Thymus (tissue), 11 donors: Measurements from ENCODE around the gene RUNX2. TPM values are rescaled to one million over a fixed set of nuclear protein-coding genes. Genes with fewer than 3 reads are reported as not detected.

Experiments
- DNase-seq, 9 donors: peaks; one replicate each; pipeline ENCODE4 v3.0.0-alpha.2; 2013; ENCODE audit warnings: low spot score in 9 of 9, low read depth in 6 of 9, missing footprints in 1 of 9
- H3K27ac ChIP-seq, 2 donors: one replicate each; pipeline ENCODE4 v1.5.1; 2013; ENCODE audit warnings: control low read depth in 1 of 2, low read depth in 1 of 2, low read length in 1 of 2, mild to moderate bottlenecking in 1 of 2, moderate library complexity in 1 of 2
- H3K27me3 ChIP-seq, 2 donors: one replicate each; pipeline ENCODE4 v1.5.1; 2013; ENCODE audit warnings: low read length in 1 of 2; ENCODE audit not compliant: control insufficient read depth in 2 of 2, insufficient read depth in 1 of 2
- H3K36me3 ChIP-seq, 2 donors: one replicate each; pipeline ENCODE4 v1.5.1; 2013; ENCODE audit warnings: low read length in 1 of 2, mild to moderate bottlenecking in 1 of 2, moderate library complexity in 1 of 2; ENCODE audit not compliant: control insufficient read depth in 2 of 2, insufficient read depth in 2 of 2
- H3K4me1 ChIP-seq, 2 donors: one replicate each; pipeline ENCODE4 v1.5.1; 2013; ENCODE audit warnings: low read length in 2 of 2; ENCODE audit not compliant: control insufficient read depth in 2 of 2, insufficient read depth in 2 of 2
- H3K4me3 ChIP-seq, 2 donors: one replicate each; pipeline ENCODE4 v1.5.1; 2013; ENCODE audit warnings: low read length in 2 of 2, control low read depth in 1 of 2, mild to moderate bottlenecking in 1 of 2
- H3K9me3 ChIP-seq, 2 donors: one replicate each; pipeline ENCODE4 v1.5.1; 2013; ENCODE audit warnings: low read length in 1 of 2, mild to moderate bottlenecking in 1 of 2; ENCODE audit not compliant: control insufficient read depth in 2 of 2, insufficient read depth in 1 of 2
- WGBS: extraction: QIAGEN DNeasy Blood & Tissue Kit; methylation state at CpG from one replicate; pipeline ENCODE4 v1.1.7; 2013; 5-methylcytosine and 5-hydroxymethylcytosine counted together
- polyA plus RNA-seq: library from polyadenylated mRNA; stranded (reverse); fragments of 200-250 nt; gene quantifications from one replicate; pipeline ENCODE4 v1.2.3, GENCODE V29; 2013
- total RNA-seq: library from RNA; stranded (reverse); fragments of 120-200 nt; gene quantifications from one replicate; pipeline ENCODE4 v1.2.4, GENCODE V29; 2013
- donor health status: healthy.

Gene RUNX2
- total and polyA plus RNA-seq, 2 donors, result 3.7 to 7.1 TPM

DNA sequence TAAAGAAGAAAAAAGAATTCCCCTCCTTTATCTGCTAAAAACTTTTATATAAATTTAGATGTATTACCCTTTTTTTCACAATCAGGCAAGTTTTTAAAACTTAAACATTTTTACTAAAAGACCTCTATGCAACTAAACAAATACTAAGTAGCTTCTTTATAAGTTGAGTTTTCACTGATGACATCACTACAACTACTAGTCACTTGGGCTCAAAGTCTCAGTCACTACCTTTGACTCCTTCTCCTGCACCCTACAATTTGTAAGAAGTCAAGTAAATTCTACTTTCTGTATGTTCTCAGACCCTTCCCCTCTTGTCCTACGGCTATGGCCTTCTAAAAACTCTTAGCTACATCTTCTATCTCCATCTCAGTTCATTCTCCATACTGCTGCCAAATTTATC, 38.4 kb downstream of the RUNX2 start:
- no peaks in the 10 kb centered on the region for H3K36me3 ChIP-seq
- WGBS, result 98% methylated on average over 1 of the region's 1 CpG

GRCh38 chr6:45367999-45368398, 39.9 kb downstream of the RUNX2 start:
- no peaks in the 10 kb centered on the region for H3K4me1 ChIP-seq
- H3K9me3 ChIP-seq, result no peaks in the 10 kb centered on the region
- no peaks in the 10 kb centered on the region for H3K27me3 ChIP-seq
- H3K27ac ChIP-seq, result no peak overlapping the region
- H3K4me3 ChIP-seq, result no peak overlapping the region
- no peak for DNase-seq
- H3K36me3 ChIP-seq, result no peaks in the 10 kb centered on the region

More for the DNA sequence above, 38.4 kb downstream of the RUNX2 start:
- Histone ChIP-seq H3K4me1 (no peaks in the 10 kb centered on the region), H3K27ac (no peak overlapping the region), H3K27me3 (no peaks in the 10 kb centered on the region), H3K9me3 (no peaks in the 10 kb centered on the region), H3K4me3 (no peak overlapping the region)
- DNase-seq, result no peak

GRCh38 chr6:45369870-45370269, 41.7 kb downstream of the RUNX2 start:
- no peak overlapping the region for H3K4me3 ChIP-seq
- 96% methylated on average over 1 of the region's 1 CpG for WGBS
- no peak overlapping the region for H3K27ac ChIP-seq
- no peaks in the 10 kb centered on the region for H3K4me1 ChIP-seq
- no peaks in the 10 kb centered on the region for H3K36me3 ChIP-seq
- DNase-seq, result no peak
- no peaks in the 10 kb centered on the region for H3K27me3 ChIP-seq
- H3K9me3 ChIP-seq, result no peaks in the 10 kb centered on the region

- Histone ChIP-seq H3K27ac (no peak overlapping the region), H3K36me3 (no peaks in the 10 kb centered on the region), H3K27me3 (no peaks in the 10 kb centered on the region), H3K4me1 (peaks cover 0 to 6% of the 10 kb centered on the region in 2 donors), H3K9me3 (no peaks in the 10 kb centered on the region), H3K4me3 (no peak overlapping the region)
- no peak for DNase-seq
- WGBS, result 98% methylated on average over 3 of the region's 3 CpGs
Measured at GRCh38 chr6:45371924-45372573, 43.9 kb downstream of the RUNX2 start.

GRCh38 chr6:45375449-45375848, 47.3 kb downstream of the RUNX2 start:
- DNase-seq, result no peak
- H3K9me3 ChIP-seq, result peaks cover 0 to 1% of the 10 kb centered on the region in 2 donors
- peaks cover 0 to 7% of the 10 kb centered on the region in 2 donors for H3K4me1 ChIP-seq
- H3K27ac ChIP-seq, result no peak overlapping the region
- H3K4me3 ChIP-seq, result no peak overlapping the region
- WGBS, result 95% methylated on average over 3 of the region's 3 CpGs
- no peaks in the 10 kb centered on the region for H3K27me3 ChIP-seq
- no peaks in the 10 kb centered on the region for H3K36me3 ChIP-seq

DNA sequence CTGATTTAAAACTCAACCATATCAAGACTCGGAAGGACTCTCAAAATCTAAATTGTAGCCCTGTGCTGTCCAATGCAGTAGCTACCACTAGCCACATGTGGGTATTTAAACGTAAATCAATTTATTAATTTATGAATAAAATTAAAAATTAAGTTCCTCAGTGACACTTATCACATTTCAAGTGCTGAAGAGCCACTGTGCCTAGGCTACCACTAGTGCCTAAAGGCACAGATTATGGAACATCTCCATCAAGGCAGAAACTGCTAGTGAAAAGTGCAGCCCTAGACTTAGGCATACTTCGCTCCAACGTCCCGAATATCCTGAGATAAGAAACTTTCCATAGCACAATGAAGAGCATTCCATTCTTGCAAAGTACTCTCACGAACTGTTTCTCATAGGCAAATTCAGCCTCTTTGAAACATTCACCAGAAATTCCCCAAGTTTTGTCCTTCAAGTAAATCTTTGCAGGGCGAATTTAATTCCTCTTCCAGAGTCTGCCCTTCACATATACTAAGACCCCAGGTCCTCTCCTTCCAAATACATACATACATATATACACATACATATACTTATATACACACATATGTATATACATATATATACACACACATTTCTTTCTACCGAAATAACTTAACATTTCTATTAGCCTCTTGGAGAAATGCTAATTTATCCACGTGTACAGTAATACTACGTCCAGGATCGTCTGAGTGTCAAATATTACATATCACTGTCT, 48.3 kb downstream of the RUNX2 start:
- Histone ChIP-seq H3K27me3 (no peaks in the 10 kb centered on the region), H3K4me3 (peak overlapping the region; percentile 78 to 86), H3K27ac (peak overlapping the region in 1 of 2 donors; percentile 91), H3K9me3 (peaks cover 0 to 1% of the 10 kb centered on the region in 2 donors), H3K36me3 (no peaks in the 10 kb centered on the region), H3K4me1 (peaks cover 0 to 7% of the 10 kb centered on the region in 2 donors)
- DNase-seq, result peak in 1 of 9 donors; percentile 5
- 58% methylated on average over 11 of the region's 11 CpGs for WGBS

- Histone ChIP-seq H3K4me3 (peak overlapping the region; percentile 78 to 86), H3K27me3 (no peaks in the 10 kb centered on the region), H3K9me3 (peaks cover 0 to 1% of the 10 kb centered on the region in 2 donors), H3K4me1 (peaks cover 0 to 7% of the 10 kb centered on the region in 2 donors), H3K27ac (peak overlapping the region; percentile 91 to 96), H3K36me3 (no peaks in the 10 kb centered on the region)
- DNase-seq, result peak in 4 of 9 donors; percentile 4 to 62 (median 41)
- WGBS, result 1% methylated on average over 21 of the region's 21 CpGs
Measured at GRCh38 chr6:45377043-45377553, 49.0 kb downstream of the RUNX2 start.

DNA sequence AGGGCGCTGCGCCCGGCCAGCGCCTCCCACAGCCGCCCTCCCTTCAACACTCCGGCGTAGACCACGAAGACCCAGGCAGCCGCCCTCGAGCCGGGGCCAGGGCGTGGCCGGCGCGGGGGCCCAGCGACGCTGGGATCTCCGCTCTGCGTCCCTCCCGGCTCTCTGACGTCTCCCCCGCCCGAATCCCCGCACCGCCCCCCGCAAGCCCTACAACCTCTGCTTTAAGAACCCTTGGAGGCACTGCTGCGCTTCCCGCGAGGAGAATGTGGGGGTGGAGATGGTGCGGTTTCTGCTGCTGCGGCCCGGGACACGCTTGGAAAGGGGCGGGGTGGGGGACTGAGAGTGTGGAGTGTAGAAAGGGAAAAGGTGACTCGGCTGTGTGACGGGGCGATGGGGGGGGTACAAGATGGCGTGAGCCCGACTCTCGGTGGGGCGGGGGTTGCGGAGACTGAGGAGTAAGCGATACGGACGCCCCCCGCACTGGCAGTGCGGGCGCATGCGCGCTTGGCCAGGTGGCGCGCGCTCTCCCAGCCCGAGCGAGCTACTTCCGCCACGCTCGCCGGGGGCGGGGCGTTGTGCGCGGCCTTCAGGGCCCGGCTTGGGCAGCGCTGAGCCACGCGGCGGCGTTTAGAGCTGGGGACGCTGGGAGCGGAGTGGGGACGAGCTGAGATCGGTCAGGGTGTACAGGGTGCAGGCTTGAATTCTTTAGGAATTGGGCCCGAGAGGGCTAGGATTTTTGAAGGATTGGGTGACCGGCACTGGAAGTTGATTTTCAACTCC, 49.6 kb downstream of the RUNX2 start, which contains the start of gene SUPT3H:
Gene SUPT3H (minus strand): TSS at position 381 of the 780 bp plus-strand sequence.
- peak within 1 kb of the TSS; percentile 78 to 86 for H3K4me3 ChIP-seq
- no peaks in the 10 kb centered on the region for H3K27me3 ChIP-seq
- peaks cover 0 to 1% of the 10 kb centered on the region in 2 donors for H3K9me3 ChIP-seq
- peak; percentile 73 to 97 (median 91) for DNase-seq
- H3K27ac ChIP-seq, result peak within 1 kb of the TSS; percentile 91 to 96
- WGBS, result under 1% methylated on average over 75 of the region's 75 CpGs
- no peaks in the 10 kb centered on the region for H3K36me3 ChIP-seq
- peaks cover 0 to 7% of the 10 kb centered on the region in 2 donors for H3K4me1 ChIP-seq
